Caco-2 (cell line): Measurements from ENCODE around the gene NAA35. TPM values are rescaled to one million over a fixed set of nuclear protein-coding genes. Genes with fewer than 3 reads are reported as not detected.

Experiments used
- BruUV-seq: library from RNA; stranded (reverse); fragments of 400-500 nt; replicated peaks from 2 replicates; lab custom pipeline; 2021; lab: Mats Ljungman, UMichigan
- CTCF ChIA-PET: fragments of 300-600 bp; sonication (Branson Sonifier 250); formaldehyde crosslinking; loops from one replicate; lab custom pipeline; 2022; ENCODE audit warnings: antibody characterized with exemption; lab: Charles Lee
- POLR2A ChIA-PET: fragments of 300-600 bp; sonication (Branson Sonifier 250); formaldehyde crosslinking; loops from one replicate; lab custom pipeline; 2022; ENCODE audit warnings: antibody characterized with exemption; lab: Charles Lee
- DNase-seq, 2 experiments: peaks; one replicate each; pipeline versions ENCODE4 v3.0.0 to v3.0.0-alpha.2; 2020 to 2022
- H3K27me3 ChIP-seq: replicated peaks from 2 replicates; pipeline ENCODE4 v1.6.0; 2011; ENCODE audit warnings: low read length; ENCODE audit not compliant: control insufficient read depth, insufficient read depth
- H3K36me3 ChIP-seq: 2 replicates; pipeline ENCODE4 v1.5.1; 2011; ENCODE audit warnings: low read length; ENCODE audit not compliant: control insufficient read depth, insufficient read depth
- H3K4me1 ChIP-seq: fragments of 250-450 bp; sonication (Bioruptor Pico); 2 replicates; pipeline ENCODE4 v1.5.1; 2020; ENCODE audit warnings: mild to moderate bottlenecking
- H3K4me3 ChIP-seq: 2 replicates; pipeline ENCODE4 v1.5.1; 2011; ENCODE audit warnings: low read depth, mild to moderate bottlenecking, control low read depth, low read length
- H3K9me3 ChIP-seq: fragments of 250-450 bp; sonication (Bioruptor Pico); 2 replicates; pipeline ENCODE4 v1.5.1; 2020; ENCODE audit warnings: mild to moderate bottlenecking, moderate library complexity
- H3K27ac Mint-ChIP-seq: one replicate; pipeline ENCODE4 v1.8.0; 2022; ENCODE audit warnings: mixed read lengths; ENCODE audit not compliant: unreplicated experiment
- H3K27me3 Mint-ChIP-seq: one replicate; pipeline ENCODE4 v1.8.0; 2022; ENCODE audit warnings: mixed read lengths; ENCODE audit not compliant: insufficient read depth, unreplicated experiment
- H3K36me3 Mint-ChIP-seq: one replicate; pipeline ENCODE4 v1.8.0; 2022; ENCODE audit warnings: mild to moderate bottlenecking, mixed read lengths; ENCODE audit not compliant: insufficient read depth, unreplicated experiment
- H3K4me1 Mint-ChIP-seq: one replicate; pipeline ENCODE4 v1.8.0; 2022; ENCODE audit warnings: low read depth, mixed read lengths; ENCODE audit not compliant: unreplicated experiment
- H3K4me3 Mint-ChIP-seq: one replicate; pipeline ENCODE4 v1.8.0; 2022; ENCODE audit warnings: mild to moderate bottlenecking, moderate library complexity, mixed read lengths; ENCODE audit not compliant: unreplicated experiment
- H3K9me3 Mint-ChIP-seq: one replicate; pipeline ENCODE4 v1.8.0; 2022; ENCODE audit warnings: mixed read lengths; ENCODE audit not compliant: unreplicated experiment
- intact Hi-C: fragments of 100-400 bp; cut with micrococcal nuclease; formaldehyde crosslinking; loops from one replicate; pipeline ENCODE4 v1.10.0; 2022; ENCODE audit not compliant: unreplicated experiment
- total RNA-seq: library from RNA; stranded (reverse); gene quantifications from 2 replicates; pipeline ENCODE4 v1.2.3, GENCODE V29; 2022
- TF ChIP-seq, protein P1 (sequence below), 2 experiments: fragments of 200-600 bp in 1 of 2; IDR thresholded peaks; 1 replicate in 1 of 2; 2 replicates in 1 of 2; pipeline versions ENCODE4 v1.5.1 to v1.8.0; 2011 to 2022; ENCODE audit warnings: antibody characterized with exemption in 1 of 2, control low read depth in 1 of 2, inconsistent platforms in 1 of 2, low read depth in 1 of 2, low read length in 1 of 2, mild to moderate bottlenecking in 1 of 2, moderate library complexity in 1 of 2; ENCODE audit not compliant: insufficient read depth in 1 of 2, severe bottlenecking in 1 of 2, unreplicated experiment in 1 of 2

Gene NAA35
- total RNA-seq, 1 experiment from 2014 or later = 24.1 TPM

DNA sequence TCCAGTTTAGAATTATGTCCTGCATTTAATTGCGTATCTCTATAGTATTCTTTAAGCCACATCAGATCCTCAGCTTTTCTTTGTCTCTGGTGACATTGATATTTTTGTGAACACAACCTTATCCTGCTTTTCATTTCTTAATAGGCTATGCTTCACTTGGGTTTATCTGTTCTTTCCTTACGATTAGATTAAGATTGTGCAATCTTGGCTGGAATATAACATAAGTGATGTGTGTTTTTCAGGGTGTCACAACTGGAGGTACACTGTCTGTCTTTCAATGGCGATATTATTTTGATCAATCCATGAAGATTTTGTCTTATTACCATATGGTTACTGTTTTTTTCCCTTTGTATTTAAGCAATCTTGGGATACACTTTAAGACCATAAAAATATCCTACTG is 23.6 kb downstream of the NAA35 start:
- Histone ChIP-seq H3K36me3 (no peaks in the 10 kb centered on the region), H3K9me3 (no peaks in the 10 kb centered on the region), H3K27me3 (no peaks in the 10 kb centered on the region), H3K4me1 (no peaks in the 10 kb centered on the region), H3K4me3 (no peak overlapping the region)
- ChIA-PET POLR2A (no interaction called here), CTCF (no interaction called here)
- intact Hi-C loops = no loop called here
- Mint-ChIP-seq H3K4me3 (no peak overlapping the region), H3K4me1 (no peaks in the 10 kb centered on the region), H3K27me3 (no peaks in the 10 kb centered on the region), H3K9me3 (no peaks in the 10 kb centered on the region), H3K36me3 (peaks cover 36% of the 10 kb centered on the region), H3K27ac (no peak overlapping the region)
- no TSS peak for BruUV-seq
- DNase-seq = no peak
- TF ChIP-seq, protein P1, sequence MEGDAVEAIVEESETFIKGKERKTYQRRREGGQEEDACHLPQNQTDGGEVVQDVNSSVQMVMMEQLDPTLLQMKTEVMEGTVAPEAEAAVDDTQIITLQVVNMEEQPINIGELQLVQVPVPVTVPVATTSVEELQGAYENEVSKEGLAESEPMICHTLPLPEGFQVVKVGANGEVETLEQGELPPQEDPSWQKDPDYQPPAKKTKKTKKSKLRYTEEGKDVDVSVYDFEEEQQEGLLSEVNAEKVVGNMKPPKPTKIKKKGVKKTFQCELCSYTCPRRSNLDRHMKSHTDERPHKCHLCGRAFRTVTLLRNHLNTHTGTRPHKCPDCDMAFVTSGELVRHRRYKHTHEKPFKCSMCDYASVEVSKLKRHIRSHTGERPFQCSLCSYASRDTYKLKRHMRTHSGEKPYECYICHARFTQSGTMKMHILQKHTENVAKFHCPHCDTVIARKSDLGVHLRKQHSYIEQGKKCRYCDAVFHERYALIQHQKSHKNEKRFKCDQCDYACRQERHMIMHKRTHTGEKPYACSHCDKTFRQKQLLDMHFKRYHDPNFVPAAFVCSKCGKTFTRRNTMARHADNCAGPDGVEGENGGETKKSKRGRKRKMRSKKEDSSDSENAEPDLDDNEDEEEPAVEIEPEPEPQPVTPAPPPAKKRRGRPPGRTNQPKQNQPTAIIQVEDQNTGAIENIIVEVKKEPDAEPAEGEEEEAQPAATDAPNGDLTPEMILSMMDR (IDR thresholded peaks at IDR 0.05; ENCODE audit: insufficient read depth in 1 of 2, low read depth in 1 of 2, low read length in 1 of 2, severe bottlenecking in 1 of 2, unreplicated experiment in 1 of 2) = no peak

- ChIA-PET CTCF (no interaction called here), POLR2A (no interaction called here)
- Histone ChIP-seq H3K36me3 (no peaks in the 10 kb centered on the region), H3K4me1 (no peaks in the 10 kb centered on the region), H3K27me3 (no peaks in the 10 kb centered on the region), H3K4me3 (no peak overlapping the region), H3K9me3 (no peaks in the 10 kb centered on the region)
- intact Hi-C loops = no loop called here
- no TSS peak for BruUV-seq
- TF ChIP-seq, protein P1 (IDR thresholded peaks at IDR 0.05; ENCODE audit: insufficient read depth in 1 of 2, low read depth in 1 of 2, low read length in 1 of 2, severe bottlenecking in 1 of 2, unreplicated experiment in 1 of 2) = no peak
- Mint-ChIP-seq H3K4me3 (no peak overlapping the region), H3K27me3 (no peaks in the 10 kb centered on the region), H3K9me3 (no peaks in the 10 kb centered on the region), H3K36me3 (peaks cover 36% of the 10 kb centered on the region), H3K27ac (no peak overlapping the region), H3K4me1 (no peaks in the 10 kb centered on the region)
- no peak for DNase-seq
These were observed 24.0 kb downstream of the NAA35 start for GRCh38 chr9:85964949-85965348.

GRCh38 chr9:85969727-85970126 is 28.8 kb downstream of the NAA35 start:
- no peak for DNase-seq
- Mint-ChIP-seq H3K27ac (no peak overlapping the region), H3K9me3 (no peaks in the 10 kb centered on the region), H3K36me3 (peaks cover 40% of the 10 kb centered on the region), H3K4me3 (no peak overlapping the region), H3K27me3 (no peaks in the 10 kb centered on the region), H3K4me1 (no peaks in the 10 kb centered on the region)
- no peak overlapping the region for H3K4me3 ChIP-seq
- CTCF ChIA-PET = no interaction called here
- intact Hi-C loops = no loop called here
- H3K36me3 ChIP-seq = no peaks in the 10 kb centered on the region
- BruUV-seq = no TSS peak
- H3K9me3 ChIP-seq = no peaks in the 10 kb centered on the region
- POLR2A ChIA-PET = no interaction called here
- TF ChIP-seq, protein P1 (IDR thresholded peaks at IDR 0.05; ENCODE audit: insufficient read depth in 1 of 2, low read depth in 1 of 2, low read length in 1 of 2, severe bottlenecking in 1 of 2, unreplicated experiment in 1 of 2) = no peak
- H3K4me1 ChIP-seq = no peaks in the 10 kb centered on the region
- no peaks in the 10 kb centered on the region for H3K27me3 ChIP-seq
